HCT116 (cell line): ENCODE results near the gene ZBTB24. TPM values are rescaled to one million over a fixed set of nuclear protein-coding genes. Genes with fewer than 3 reads are reported as not detected.

Experiments used
- ATAC-seq: fragments of 200-7000 bp; cut with Tn5 transposase; 2 replicates; pipeline ENCODE4 v1.9.1; 2020; ENCODE audit warnings: mild to moderate bottlenecking, moderate library complexity
- BruUV-seq: library from RNA; stranded (reverse); fragments of 400-500 nt; replicated peaks from 2 replicates; lab custom pipeline; 2021; lab: Mats Ljungman, UMichigan
- CTCF ChIA-PET: fragments of 300-600 bp; sonication (Branson Sonifier 250); formaldehyde crosslinking; loops from one replicate; lab custom pipeline; 2021; ENCODE audit warnings: antibody characterized with exemption; lab: Charles Lee
- POLR2A ChIA-PET: fragments of 300-600, 350-600 bp; sonication (Branson Sonifier 250); formaldehyde crosslinking; loops from one replicate; lab custom pipeline; 2021; ENCODE audit warnings: antibody characterized with exemption; lab: Charles Lee
- RAD21 ChIA-PET, 2 experiments: fragments of 300-600 bp; sonication (Branson Sonifier 250); formaldehyde crosslinking; loops; one replicate each; lab custom pipeline; 2023; ENCODE audit warnings: low total read pairs in 2 of 2; ENCODE audit not compliant: uncharacterized antibody in 2 of 2, unreplicated experiment in 2 of 2, low non-redundant PET in 1 of 2; lab: Charles Lee
- DNase-seq: peaks from one replicate; pipeline ENCODE4 v3.0.0-alpha.2; 2010; ENCODE audit warnings: low read depth, low spot score
- H2AFZ ChIP-seq: fragments of 200-600 bp; shearing (Covaris generic), sonication (generic); 2 replicates; pipeline ENCODE4 v1.6.1; 2017; ENCODE audit warnings: low read depth, mixed run types, mixed read lengths, antibody characterized with exemption, low read length; ENCODE audit not compliant: poor library complexity, severe bottlenecking
- H3K27ac ChIP-seq: 2 replicates; pipeline ENCODE4 v1.5.1; 2012; ENCODE audit warnings: low read depth, low read length
- H3K27me3 ChIP-seq: fragments of 200-600 bp; sonication (generic); 2 replicates; pipeline ENCODE4 v1.6.1; 2016; ENCODE audit warnings: mixed run types, low read length, mixed read lengths; ENCODE audit not compliant: insufficient read depth
- H3K36me3 ChIP-seq, 2 experiments: fragments of 200-500 bp in 1 of 2; fragments of 200-600 bp in 1 of 2; sonication (Bioruptor generic) in 1 of 2; sonication (generic) in 1 of 2; 2 replicates each; pipeline versions ENCODE4 v1.5.1 to v1.6.1; 2014 to 2016; ENCODE audit warnings: low read length in 2 of 2, inconsistent platforms in 1 of 2, mixed read lengths in 1 of 2, mixed run types in 1 of 2; ENCODE audit not compliant: insufficient read depth in 2 of 2, control insufficient read depth in 1 of 2
- H3K4me1 ChIP-seq, 2 experiments: fragments of 200-600 bp in 1 of 2; sonication (generic) in 1 of 2; 2 replicates each; pipeline versions ENCODE4 v1.5.1 to v1.6.1; 2012 to 2017; ENCODE audit warnings: low read length in 2 of 2, inconsistent platforms in 1 of 2, mild to moderate bottlenecking in 1 of 2, mixed read lengths in 1 of 2, mixed run types in 1 of 2, moderate library complexity in 1 of 2; ENCODE audit not compliant: insufficient read depth in 2 of 2, control insufficient read depth in 1 of 2
- H3K4me2 ChIP-seq: fragments of 200-600 bp; sonication (generic); 2 replicates; pipeline ENCODE4 v1.6.1; 2017; ENCODE audit warnings: mixed run types, low read length, mixed read lengths
- H3K4me3 ChIP-seq, 2 experiments: fragments of 200-600 bp in 1 of 2; sonication (generic) in 1 of 2; replicated peaks in 1 of 2; 2 replicates each; pipeline ENCODE4 v1.5.1; 2011 to 2016; ENCODE audit warnings: low read length in 2 of 2, control low read depth in 1 of 2, low read depth in 1 of 2, mild to moderate bottlenecking in 1 of 2, mixed read lengths in 1 of 2, mixed run types in 1 of 2
- H3K79me2 ChIP-seq: fragments of 200-600 bp; sonication (generic); 2 replicates; pipeline ENCODE4 v1.6.1; 2017; ENCODE audit warnings: mild to moderate bottlenecking, mixed run types, low read length, moderate library complexity, mixed read lengths; ENCODE audit not compliant: insufficient read depth
- H3K9ac ChIP-seq: fragments of 200-600 bp; sonication (generic); 2 replicates; pipeline ENCODE4 v1.6.1; 2016; ENCODE audit warnings: low read length, mixed read lengths
- H3K9me2 ChIP-seq: fragments of 200-600 bp; sonication (generic), shearing (Covaris generic); 2 replicates; pipeline ENCODE4 v1.6.1; 2017; ENCODE audit warnings: mixed run types, mild to moderate bottlenecking, moderate library complexity; ENCODE audit not compliant: insufficient read depth
- H3K9me3 ChIP-seq, 2 experiments: fragments of 200-500 bp in 1 of 2; fragments of 200-600 bp in 1 of 2; sonication (Bioruptor generic) in 1 of 2; sonication (generic) in 1 of 2; 2 replicates each; pipeline ENCODE4 v1.6.1; 2014 to 2017; ENCODE audit warnings: low read length in 2 of 2, mixed read lengths in 2 of 2, inconsistent platforms in 1 of 2, low read depth in 1 of 2, mild to moderate bottlenecking in 1 of 2, mixed run types in 1 of 2, moderate library complexity in 1 of 2; ENCODE audit not compliant: control insufficient read depth in 1 of 2, insufficient read depth in 1 of 2
- H4K20me1 ChIP-seq: fragments of 200-600 bp; sonication (generic), shearing (Covaris generic); 2 replicates; pipeline ENCODE4 v1.6.1; 2017; ENCODE audit warnings: mixed run types, mild to moderate bottlenecking, moderate library complexity; ENCODE audit not compliant: insufficient read depth
- CEBPB ChIP-seq: IDR thresholded peaks from 2 replicates; pipeline ENCODE4 v1.6.1; 2012; ENCODE audit warnings: low read depth
- ELF1 ChIP-seq: IDR thresholded peaks from 2 replicates; pipeline ENCODE4 v1.6.1; 2012; ENCODE audit warnings: low read depth, borderline replicate concordance
- EZH2phosphoT487 ChIP-seq: fragments of 200-600 bp; IDR thresholded peaks from 2 replicates; pipeline ENCODE4 v1.6.1; 2018; ENCODE audit warnings: antibody characterized with exemption, borderline replicate concordance
- POLR2A ChIP-seq: IDR thresholded peaks from 2 replicates; pipeline ENCODE4 v1.7.0; 2011; ENCODE audit warnings: borderline replicate concordance; ENCODE audit not compliant: insufficient read depth, insufficient read length; ENCODE audit errors: extremely low read depth
- POLR2AphosphoS5 ChIP-seq: IDR thresholded peaks from 2 replicates; pipeline ENCODE4 v1.6.1; 2011; ENCODE audit warnings: mild to moderate bottlenecking, low read depth, low read length, moderate library complexity
- RAD21 ChIP-seq: IDR thresholded peaks from 2 replicates; pipeline ENCODE4 v1.6.1; 2012; ENCODE audit warnings: low read depth, mild to moderate bottlenecking
- SIN3A ChIP-seq: IDR thresholded peaks from 2 replicates; pipeline ENCODE4 v1.6.1; 2012; ENCODE audit warnings: low read depth
- SP1 ChIP-seq: IDR thresholded peaks from 2 replicates; pipeline ENCODE4 v1.6.1; 2012; ENCODE audit warnings: low read depth
- SRF ChIP-seq: IDR thresholded peaks from 2 replicates; pipeline ENCODE4 v1.6.1; 2012; ENCODE audit warnings: low read depth
- TCF7L2 ChIP-seq: IDR thresholded peaks from 2 replicates; pipeline ENCODE4 v1.7.0; 2011; ENCODE audit warnings: borderline replicate concordance, inconsistent platforms; ENCODE audit not compliant: insufficient read depth, insufficient read length; ENCODE audit errors: extremely low read depth
- YY1 ChIP-seq: IDR thresholded peaks from 2 replicates; pipeline ENCODE4 v1.6.1; 2011; ENCODE audit warnings: low read length, low read depth, moderate library complexity, mild to moderate bottlenecking; ENCODE audit not compliant: insufficient replicate concordance; ENCODE audit errors: extremely low read depth
- ZFX ChIP-seq: fragments of 450-650 bp; IDR thresholded peaks from 2 replicates; pipeline ENCODE4 v1.6.1; 2017
- ZNF274 ChIP-seq: fragments of 200-500 bp; sonication (Bioruptor generic); IDR thresholded peaks from 2 replicates; pipeline ENCODE4 v1.6.1; 2014; ENCODE audit warnings: mild to moderate bottlenecking, low read depth, low read length, inconsistent platforms
- intact Hi-C: fragments of 100-400 bp; cut with micrococcal nuclease; formaldehyde crosslinking; loops from 2 replicates; pipeline ENCODE4 v1.10.0; 2022
- total RNA-seq: library from RNA; stranded (reverse); gene quantifications from one replicate; pipeline ENCODE4 v1.2.1, GENCODE V29; 2021; ENCODE audit not compliant: unreplicated experiment
- TF ChIP-seq, protein P1 (sequence below): IDR thresholded peaks from 2 replicates; pipeline ENCODE4 v1.6.1; 2011; ENCODE audit warnings: mild to moderate bottlenecking, low read length, moderate library complexity; ENCODE audit not compliant: insufficient replicate concordance; ENCODE audit errors: extremely low read depth
- TF ChIP-seq, protein P2 (sequence below): IDR thresholded peaks from 2 replicates; pipeline ENCODE4 v1.6.1; 2012
- TF ChIP-seq, protein P3 (sequence below): IDR thresholded peaks from 2 replicates; pipeline ENCODE4 v1.6.1; 2012
- TF ChIP-seq, protein P4 (sequence below), 3 experiments: fragments of 200-600 bp in 1 of 3; sonication (generic) in 1 of 3; IDR thresholded peaks in 2 of 3; conservative IDR thresholded peaks in 1 of 3; 2 replicates each; pipeline ENCODE4 v1.5.1; 2012 to 2017; ENCODE audit warnings: low read depth in 2 of 3, low read length in 2 of 3, antibody characterized with exemption in 1 of 3, borderline replicate concordance in 1 of 3, control low read depth in 1 of 3, mild to moderate bottlenecking in 1 of 3, mixed read lengths in 1 of 3, mixed run types in 1 of 3, moderate library complexity in 1 of 3; ENCODE audit not compliant: insufficient read depth in 1 of 3
- TF ChIP-seq, protein P5 (sequence below): IDR thresholded peaks from 2 replicates; pipeline ENCODE4 v1.6.1; 2012; ENCODE audit warnings: low read depth

Gene ZBTB24
- total RNA-seq, 1 experiment from 2014 or later, result 11.3 TPM

DNA sequence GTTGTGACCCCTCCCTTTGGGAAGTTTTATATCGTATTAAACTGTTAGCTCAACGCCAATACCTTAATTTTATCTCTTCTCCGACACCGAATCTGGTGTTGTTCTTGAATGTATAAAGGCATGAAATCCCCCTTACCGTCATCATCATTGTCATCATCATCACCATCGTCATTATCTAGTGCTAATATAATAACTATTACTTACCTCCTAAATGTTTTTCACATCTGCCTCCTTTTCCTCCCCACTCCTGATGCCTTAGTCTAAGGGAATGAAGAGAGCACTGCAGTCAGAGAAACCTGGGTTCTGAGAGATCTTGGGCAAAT, 677 bp upstream of the ZBTB24 start:
- H3K36me3 ChIP-seq, result peaks cover 13 to 15% of the 10 kb centered on the region in 2 experiments; a peak in 3 of 4 replicates
- H4K20me1 ChIP-seq, result no peaks in the 10 kb centered on the region
- peak; percentile 6 for DNase-seq
- POLR2A ChIA-PET, result no interaction called here
- H3K4me3 ChIP-seq, result peak overlapping the region; percentile 43 to 48
- no peaks in the 10 kb centered on the region for H3K9me3 ChIP-seq
- no peak overlapping the region for H3K27ac ChIP-seq
- H3K9me2 ChIP-seq, result no peaks in the 10 kb centered on the region
- H2AFZ ChIP-seq, result peak overlapping the region; percentile 78
- TF ChIP-seq, protein P1, sequence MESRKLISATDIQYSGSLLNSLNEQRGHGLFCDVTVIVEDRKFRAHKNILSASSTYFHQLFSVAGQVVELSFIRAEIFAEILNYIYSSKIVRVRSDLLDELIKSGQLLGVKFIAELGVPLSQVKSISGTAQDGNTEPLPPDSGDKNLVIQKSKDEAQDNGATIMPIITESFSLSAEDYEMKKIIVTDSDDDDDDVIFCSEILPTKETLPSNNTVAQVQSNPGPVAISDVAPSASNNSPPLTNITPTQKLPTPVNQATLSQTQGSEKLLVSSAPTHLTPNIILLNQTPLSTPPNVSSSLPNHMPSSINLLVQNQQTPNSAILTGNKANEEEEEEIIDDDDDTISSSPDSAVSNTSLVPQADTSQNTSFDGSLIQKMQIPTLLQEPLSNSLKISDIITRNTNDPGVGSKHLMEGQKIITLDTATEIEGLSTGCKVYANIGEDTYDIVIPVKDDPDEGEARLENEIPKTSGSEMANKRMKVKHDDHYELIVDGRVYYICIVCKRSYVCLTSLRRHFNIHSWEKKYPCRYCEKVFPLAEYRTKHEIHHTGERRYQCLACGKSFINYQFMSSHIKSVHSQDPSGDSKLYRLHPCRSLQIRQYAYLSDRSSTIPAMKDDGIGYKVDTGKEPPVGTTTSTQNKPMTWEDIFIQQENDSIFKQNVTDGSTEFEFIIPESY, result no peak
- TF ChIP-seq POLR2A (no peak), TCF7L2 (no peak), SRF (no peak), SIN3A (no peak), EZH2phosphoT487 (no peak), ELF1 (no peak), ZFX (no peak), POLR2AphosphoS5 (no peak), CEBPB (no peak), RAD21 (no peak), YY1 (no peak), SP1 (no peak), ZNF274 (no peak)
- TF ChIP-seq, protein P2, sequence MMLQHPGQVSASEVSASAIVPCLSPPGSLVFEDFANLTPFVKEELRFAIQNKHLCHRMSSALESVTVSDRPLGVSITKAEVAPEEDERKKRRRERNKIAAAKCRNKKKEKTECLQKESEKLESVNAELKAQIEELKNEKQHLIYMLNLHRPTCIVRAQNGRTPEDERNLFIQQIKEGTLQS, result no peak
- TF ChIP-seq, protein P3, sequence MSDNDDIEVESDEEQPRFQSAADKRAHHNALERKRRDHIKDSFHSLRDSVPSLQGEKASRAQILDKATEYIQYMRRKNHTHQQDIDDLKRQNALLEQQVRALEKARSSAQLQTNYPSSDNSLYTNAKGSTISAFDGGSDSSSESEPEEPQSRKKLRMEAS, result no peak
- TF ChIP-seq, protein P4, sequence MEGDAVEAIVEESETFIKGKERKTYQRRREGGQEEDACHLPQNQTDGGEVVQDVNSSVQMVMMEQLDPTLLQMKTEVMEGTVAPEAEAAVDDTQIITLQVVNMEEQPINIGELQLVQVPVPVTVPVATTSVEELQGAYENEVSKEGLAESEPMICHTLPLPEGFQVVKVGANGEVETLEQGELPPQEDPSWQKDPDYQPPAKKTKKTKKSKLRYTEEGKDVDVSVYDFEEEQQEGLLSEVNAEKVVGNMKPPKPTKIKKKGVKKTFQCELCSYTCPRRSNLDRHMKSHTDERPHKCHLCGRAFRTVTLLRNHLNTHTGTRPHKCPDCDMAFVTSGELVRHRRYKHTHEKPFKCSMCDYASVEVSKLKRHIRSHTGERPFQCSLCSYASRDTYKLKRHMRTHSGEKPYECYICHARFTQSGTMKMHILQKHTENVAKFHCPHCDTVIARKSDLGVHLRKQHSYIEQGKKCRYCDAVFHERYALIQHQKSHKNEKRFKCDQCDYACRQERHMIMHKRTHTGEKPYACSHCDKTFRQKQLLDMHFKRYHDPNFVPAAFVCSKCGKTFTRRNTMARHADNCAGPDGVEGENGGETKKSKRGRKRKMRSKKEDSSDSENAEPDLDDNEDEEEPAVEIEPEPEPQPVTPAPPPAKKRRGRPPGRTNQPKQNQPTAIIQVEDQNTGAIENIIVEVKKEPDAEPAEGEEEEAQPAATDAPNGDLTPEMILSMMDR (IDR thresholded peaks at IDR 0.05 in 2 of 3, conservative IDR thresholded peaks at IDR 0.05 in 1 of 3; ENCODE audit: borderline replicate concordance in 1 of 3, insufficient read depth in 1 of 3, low read depth in 2 of 3, low read length in 2 of 3), result no peak
- TF ChIP-seq, protein P5, sequence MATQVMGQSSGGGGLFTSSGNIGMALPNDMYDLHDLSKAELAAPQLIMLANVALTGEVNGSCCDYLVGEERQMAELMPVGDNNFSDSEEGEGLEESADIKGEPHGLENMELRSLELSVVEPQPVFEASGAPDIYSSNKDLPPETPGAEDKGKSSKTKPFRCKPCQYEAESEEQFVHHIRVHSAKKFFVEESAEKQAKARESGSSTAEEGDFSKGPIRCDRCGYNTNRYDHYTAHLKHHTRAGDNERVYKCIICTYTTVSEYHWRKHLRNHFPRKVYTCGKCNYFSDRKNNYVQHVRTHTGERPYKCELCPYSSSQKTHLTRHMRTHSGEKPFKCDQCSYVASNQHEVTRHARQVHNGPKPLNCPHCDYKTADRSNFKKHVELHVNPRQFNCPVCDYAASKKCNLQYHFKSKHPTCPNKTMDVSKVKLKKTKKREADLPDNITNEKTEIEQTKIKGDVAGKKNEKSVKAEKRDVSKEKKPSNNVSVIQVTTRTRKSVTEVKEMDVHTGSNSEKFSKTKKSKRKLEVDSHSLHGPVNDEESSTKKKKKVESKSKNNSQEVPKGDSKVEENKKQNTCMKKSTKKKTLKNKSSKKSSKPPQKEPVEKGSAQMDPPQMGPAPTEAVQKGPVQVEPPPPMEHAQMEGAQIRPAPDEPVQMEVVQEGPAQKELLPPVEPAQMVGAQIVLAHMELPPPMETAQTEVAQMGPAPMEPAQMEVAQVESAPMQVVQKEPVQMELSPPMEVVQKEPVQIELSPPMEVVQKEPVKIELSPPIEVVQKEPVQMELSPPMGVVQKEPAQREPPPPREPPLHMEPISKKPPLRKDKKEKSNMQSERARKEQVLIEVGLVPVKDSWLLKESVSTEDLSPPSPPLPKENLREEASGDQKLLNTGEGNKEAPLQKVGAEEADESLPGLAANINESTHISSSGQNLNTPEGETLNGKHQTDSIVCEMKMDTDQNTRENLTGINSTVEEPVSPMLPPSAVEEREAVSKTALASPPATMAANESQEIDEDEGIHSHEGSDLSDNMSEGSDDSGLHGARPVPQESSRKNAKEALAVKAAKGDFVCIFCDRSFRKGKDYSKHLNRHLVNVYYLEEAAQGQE, result no peak
- TF ChIP-seq, all 23 proteins: peak for 0
- Histone ChIP-seq H3K4me1 (peaks cover 4 to 15% of the 10 kb centered on the region in 2 experiments; a peak in 3 of 4 replicates), H3K27me3 (no peaks in the 10 kb centered on the region), H3K79me2 (peaks cover 40% of the 10 kb centered on the region), H3K4me2 (peak overlapping the region; percentile 74), H3K9ac (peak overlapping the region; percentile 36; the same call in 1 of the 2 replicates)
- CTCF ChIA-PET, result no interaction called here
- BruUV-seq, result no TSS peak
- peak; percentile 20 for ATAC-seq
- RAD21 ChIA-PET, result no interaction called here
- intact Hi-C loops, result no loop called here
